H9 (cell line): ENCODE measurements around the gene C19orf25. TPM values are rescaled to one million over a fixed set of nuclear protein-coding genes. Genes with fewer than 3 reads are reported as not detected.

Experiments
- DNase-seq: peaks from one replicate; pipeline ENCODE4 v3.0.0-alpha.2; 2017
- H2AFZ ChIP-seq: one replicate; pipeline ENCODE4 v1.6.1; 2013; ENCODE audit warnings: mild to moderate bottlenecking, low read length, control low read depth, moderate library complexity
- H2AK5ac ChIP-seq: 2 replicates; pipeline ENCODE4 v1.6.1; 2013; ENCODE audit warnings: low read length, control low read depth, mixed read lengths; ENCODE audit not compliant: insufficient read length
- H2BK120ac ChIP-seq: one replicate; pipeline ENCODE4 v1.6.1; 2013; ENCODE audit warnings: low read depth, mild to moderate bottlenecking, low read length, control low read depth, inconsistent platforms; ENCODE audit not compliant: poor library complexity, severe bottlenecking
- H2BK12ac ChIP-seq: 2 replicates; pipeline ENCODE4 v1.6.1; 2013; ENCODE audit warnings: low read length, control low read depth, mixed read lengths, low read depth; ENCODE audit not compliant: insufficient read length
- H2BK15ac ChIP-seq: 2 replicates; pipeline ENCODE4 v1.6.1; 2013; ENCODE audit warnings: low read depth, low read length, control low read depth
- H2BK20ac ChIP-seq: one replicate; pipeline ENCODE4 v1.6.1; 2013; ENCODE audit warnings: low read depth, mild to moderate bottlenecking, low read length, control low read depth, inconsistent platforms; ENCODE audit not compliant: poor library complexity, severe bottlenecking
- H2BK5ac ChIP-seq: 2 replicates; pipeline ENCODE4 v1.6.1; 2013; ENCODE audit warnings: low read length, control low read depth, mixed read lengths; ENCODE audit not compliant: insufficient read length
- H3K14ac ChIP-seq: 2 replicates; pipeline ENCODE4 v1.6.1; 2013; ENCODE audit warnings: low read length, control low read depth; ENCODE audit not compliant: insufficient read depth
- H3K18ac ChIP-seq: 2 replicates; pipeline ENCODE4 v1.6.1; 2013; ENCODE audit warnings: low read depth, mild to moderate bottlenecking, mixed read lengths, low read length, control low read depth; ENCODE audit not compliant: insufficient read length
- H3K23ac ChIP-seq: 2 replicates; pipeline ENCODE4 v1.6.1; 2013; ENCODE audit warnings: low read length, control low read depth, mixed read lengths, low read depth; ENCODE audit not compliant: insufficient read length
- H3K23me2 ChIP-seq: 2 replicates; pipeline ENCODE4 v1.6.1; 2013; ENCODE audit warnings: low read depth, mild to moderate bottlenecking, mixed read lengths, low read length, control low read depth; ENCODE audit not compliant: insufficient read length, poor library complexity, severe bottlenecking
- H3K27ac ChIP-seq: 2 replicates; pipeline ENCODE4 v1.5.1; 2013; ENCODE audit warnings: low read length, control low read depth, mixed read lengths, low read depth; ENCODE audit not compliant: insufficient read length
- H3K27me3 ChIP-seq: 2 replicates; pipeline ENCODE4 v1.6.1; 2013; ENCODE audit warnings: low read length, control low read depth, inconsistent platforms; ENCODE audit not compliant: insufficient read depth
- H3K4ac ChIP-seq: 2 replicates; pipeline ENCODE4 v1.6.1; 2013; ENCODE audit warnings: low read depth, mild to moderate bottlenecking, control low read depth, inconsistent platforms, low read length, moderate library complexity
- H3K4me1 ChIP-seq: 2 replicates; pipeline ENCODE4 v1.6.1; 2013; ENCODE audit warnings: low read length, control low read depth, inconsistent platforms; ENCODE audit not compliant: insufficient read depth
- H3K4me2 ChIP-seq: 2 replicates; pipeline ENCODE4 v1.6.1; 2013; ENCODE audit warnings: low read length, control low read depth, mixed read lengths; ENCODE audit not compliant: insufficient read length, insufficient read depth
- H3K56ac ChIP-seq: 2 replicates; pipeline ENCODE4 v1.6.1; 2013; ENCODE audit warnings: low read depth, mild to moderate bottlenecking, mixed read lengths, low read length, control low read depth; ENCODE audit not compliant: insufficient read length
- H3K79me1 ChIP-seq: 2 replicates; pipeline ENCODE4 v1.6.1; 2013; ENCODE audit warnings: low read depth, mild to moderate bottlenecking, moderate library complexity, low read length, control low read depth, inconsistent platforms; ENCODE audit not compliant: insufficient read depth, poor library complexity, severe bottlenecking
- H3K79me2 ChIP-seq: 2 replicates; pipeline ENCODE4 v1.6.1; 2013; ENCODE audit warnings: low read length, control low read depth, inconsistent platforms; ENCODE audit not compliant: insufficient read depth
- H3K9ac ChIP-seq: 2 replicates; pipeline ENCODE4 v1.6.1; 2013; ENCODE audit warnings: low read length, control low read depth, mixed read lengths; ENCODE audit not compliant: insufficient read length; ENCODE audit errors: extremely low read depth
- H3K9me3 ChIP-seq: one replicate; pipeline ENCODE4 v1.6.1; 2013; ENCODE audit warnings: low read depth, low read length, inconsistent platforms; ENCODE audit not compliant: control insufficient read depth
- H3T11ph ChIP-seq: one replicate; pipeline ENCODE4 v1.6.1; 2013; ENCODE audit warnings: mild to moderate bottlenecking, low read length, control low read depth, inconsistent platforms
- H4K20me1 ChIP-seq: one replicate; pipeline ENCODE4 v1.6.1; 2013; ENCODE audit not compliant: control insufficient read depth, insufficient read length, insufficient read depth
- H4K5ac ChIP-seq: 2 replicates; pipeline ENCODE4 v1.6.1; 2013; ENCODE audit warnings: low read depth, mild to moderate bottlenecking, mixed read lengths, low read length, control low read depth; ENCODE audit not compliant: insufficient read length
- H4K8ac ChIP-seq: replicated peaks from 2 replicates; pipeline ENCODE4 v1.6.1; 2013; ENCODE audit warnings: low read length, control low read depth, mixed read lengths, low read depth; ENCODE audit not compliant: insufficient read length
- H4K91ac ChIP-seq: 2 replicates; pipeline ENCODE4 v1.6.1; 2013; ENCODE audit warnings: low read depth, mild to moderate bottlenecking, moderate library complexity, mixed read lengths, low read length, control low read depth; ENCODE audit not compliant: insufficient read length
- H3K27ac Mint-ChIP-seq, 3 experiments: 2 replicates in 2 of 3; 3 replicates in 1 of 3; pipeline ENCODE4 v1.8.0; 2020 to 2021; ENCODE audit warnings: mixed read lengths in 3 of 3, mild to moderate bottlenecking in 1 of 3, moderate library complexity in 1 of 3
- H3K27me3 Mint-ChIP-seq: 2 replicates; pipeline ENCODE4 v1.8.0; 2021; ENCODE audit warnings: low read depth, mild to moderate bottlenecking, moderate library complexity, mixed read lengths
- H3K36me3 Mint-ChIP-seq, 3 experiments: 2 replicates in 2 of 3; 3 replicates in 1 of 3; pipeline ENCODE4 v1.8.0; 2020 to 2021; ENCODE audit warnings: low read depth in 3 of 3, mixed read lengths in 3 of 3; ENCODE audit not compliant: insufficient read depth in 1 of 3
- H3K4me1 Mint-ChIP-seq, 2 experiments: 2 replicates each; pipeline ENCODE4 v1.8.0; 2020; ENCODE audit warnings: mixed read lengths in 2 of 2
- H3K4me3 Mint-ChIP-seq, 2 experiments: 2 replicates in 1 of 2; 3 replicates in 1 of 2; pipeline ENCODE4 v1.8.0; 2020 to 2021; ENCODE audit warnings: mild to moderate bottlenecking in 2 of 2, mixed read lengths in 2 of 2, moderate library complexity in 1 of 2
- H3K9me3 Mint-ChIP-seq, 2 experiments: 2 replicates in 1 of 2; 3 replicates in 1 of 2; pipeline ENCODE4 v1.8.0; 2020; ENCODE audit warnings: mild to moderate bottlenecking in 2 of 2, mixed read lengths in 2 of 2, moderate library complexity in 1 of 2
- WGBS: extraction: QIAGEN DNeasy Blood & Tissue Kit; methylation state at CpG from one replicate; pipeline ENCODE4 v1.1.7; 2013; ENCODE audit warnings: missing lambda C conversion rate, low lambda C conversion rate, mixed read lengths; ENCODE audit not compliant: insufficient read length; ENCODE audit errors: extremely low coverage; 5-methylcytosine and 5-hydroxymethylcytosine counted together
- total RNA-seq: library from RNA; stranded (reverse); gene quantifications from 2 replicates; pipeline ENCODE4 v1.2.1, GENCODE V29; 2021
- TF ChIP-seq, protein P1 (sequence below): fragments of 200-600 bp; sonication (generic); conservative IDR thresholded peaks from 3 replicates; pipeline ENCODE4 v1.8.0; 2021; ENCODE audit warnings: antibody characterized with exemption, mild to moderate bottlenecking

C19orf25 gene
- total RNA-seq, 1 experiment from 2014 or later: 36.8 TPM

DNA sequence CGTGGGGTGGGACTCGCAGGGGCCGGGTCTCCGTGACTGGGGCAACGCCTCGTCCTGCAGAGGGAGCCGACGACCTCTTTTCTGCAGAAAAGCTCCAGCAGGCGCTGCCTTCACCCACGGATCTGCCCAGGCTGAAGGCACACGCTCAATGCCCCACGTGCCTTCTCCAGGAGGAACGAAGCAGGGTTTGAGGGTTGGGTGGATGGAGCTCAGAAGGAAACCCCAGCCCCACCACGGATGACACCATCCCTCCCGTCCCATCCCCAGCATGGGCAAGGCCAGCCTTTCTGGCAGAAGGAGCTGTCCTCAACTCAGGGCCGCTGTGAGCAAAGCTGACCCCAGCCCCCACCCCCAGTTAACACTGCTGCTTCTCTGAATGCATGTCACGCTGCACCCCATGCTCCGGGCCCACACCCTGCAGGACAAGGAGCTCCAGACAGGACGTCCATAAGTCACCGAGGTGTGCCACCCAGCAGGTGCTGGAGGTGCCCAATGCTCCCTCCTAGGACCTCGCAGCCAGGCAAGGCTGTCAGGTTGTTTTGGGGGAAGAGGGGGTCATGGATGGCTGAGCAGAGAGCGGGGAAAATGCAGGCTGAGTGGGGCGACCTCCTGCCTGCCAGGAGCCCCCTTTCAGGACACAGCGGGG, 7.4 kb downstream of the C19orf25 start:
- Histone ChIP-seq H2BK120ac (no peak overlapping the region), H4K5ac (no peak overlapping the region), H3K9me3 (no peaks in the 10 kb centered on the region), H2BK20ac (no peak overlapping the region), H3K27ac (no peak overlapping the region), H4K91ac (no peak overlapping the region), H3K79me1 (no peaks in the 10 kb centered on the region), H2AFZ (no peak overlapping the region), H3T11ph (no peak overlapping the region), H3K56ac (no peak overlapping the region), H2AK5ac (no peak overlapping the region), H3K4ac (no peak overlapping the region), H3K23ac (no peak overlapping the region), H2BK12ac (no peak overlapping the region), H2BK5ac (no peak overlapping the region), H3K14ac (no peak overlapping the region), H4K20me1 (peaks cover 3% of the 10 kb centered on the region), H4K8ac (no peak overlapping the region), H3K9ac (no peak overlapping the region), H3K79me2 (no peaks in the 10 kb centered on the region), H3K4me2 (no peak overlapping the region), H3K18ac (no peak overlapping the region), H3K23me2 (peaks cover 9% of the 10 kb centered on the region), H3K4me1 (no peaks in the 10 kb centered on the region), H2BK15ac (no peak overlapping the region), H3K27me3 (peaks cover 37% of the 10 kb centered on the region)
- DNase-seq: no peak
- TF ChIP-seq, protein P1, sequence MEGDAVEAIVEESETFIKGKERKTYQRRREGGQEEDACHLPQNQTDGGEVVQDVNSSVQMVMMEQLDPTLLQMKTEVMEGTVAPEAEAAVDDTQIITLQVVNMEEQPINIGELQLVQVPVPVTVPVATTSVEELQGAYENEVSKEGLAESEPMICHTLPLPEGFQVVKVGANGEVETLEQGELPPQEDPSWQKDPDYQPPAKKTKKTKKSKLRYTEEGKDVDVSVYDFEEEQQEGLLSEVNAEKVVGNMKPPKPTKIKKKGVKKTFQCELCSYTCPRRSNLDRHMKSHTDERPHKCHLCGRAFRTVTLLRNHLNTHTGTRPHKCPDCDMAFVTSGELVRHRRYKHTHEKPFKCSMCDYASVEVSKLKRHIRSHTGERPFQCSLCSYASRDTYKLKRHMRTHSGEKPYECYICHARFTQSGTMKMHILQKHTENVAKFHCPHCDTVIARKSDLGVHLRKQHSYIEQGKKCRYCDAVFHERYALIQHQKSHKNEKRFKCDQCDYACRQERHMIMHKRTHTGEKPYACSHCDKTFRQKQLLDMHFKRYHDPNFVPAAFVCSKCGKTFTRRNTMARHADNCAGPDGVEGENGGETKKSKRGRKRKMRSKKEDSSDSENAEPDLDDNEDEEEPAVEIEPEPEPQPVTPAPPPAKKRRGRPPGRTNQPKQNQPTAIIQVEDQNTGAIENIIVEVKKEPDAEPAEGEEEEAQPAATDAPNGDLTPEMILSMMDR: no peak; the same call in 2 of the 3 replicates
- Mint-ChIP-seq H3K27ac (no peak overlapping the region), H3K9me3 (no peaks in the 10 kb centered on the region), H3K27me3 (peaks cover 57% of the 10 kb centered on the region), H3K4me1 (peaks cover 2 to 9% of the 10 kb centered on the region in 2 experiments; a peak in 3 of 4 replicates), H3K36me3 (0 out of 7 replicates have a peak, but pooled peaks cover 0 to 6% (median 0%) of the 10 kb centered on the region in 3 experiments), H3K4me3 (no peak overlapping the region; a peak in 1 of 5 replicates)
- WGBS: no CpG with 5 or more reads among the region's 24 CpGs
